Omental fat pad (tissue), 4 donors: ENCODE measurements around the gene NLRP6. TPM values are rescaled to one million over a fixed set of nuclear protein-coding genes. Genes with fewer than 3 reads are reported as not detected.
A peak's percentile ranks its signal among the peaks of the same experiment; 100 is the strongest.

ENCODE experiments used
- ATAC-seq: fragments of 150-250 bp; one replicate; pipeline ENCODE4 v1.9.1; 2016; ENCODE audit warnings: mild to moderate bottlenecking, moderate library complexity; ENCODE audit not compliant: low FRiP score
- DNase-seq: peaks from one replicate; pipeline ENCODE4 v3.0.0-alpha.2; 2019; ENCODE audit warnings: low spot score
- CTCF ChIP-seq, 3 donors: fragments of 450-650 bp; IDR thresholded peaks; one replicate each; pipeline ENCODE4 v1.5.1; 2016 to 2017; ENCODE audit warnings: antibody characterized with exemption in 3 of 3, mild to moderate bottlenecking in 3 of 3, moderate library complexity in 2 of 3
- total RNA-seq, 4 donors: library from RNA; depleted of rRNA; stranded (reverse); fragments of >200 nt; gene quantifications; one replicate each; pipeline ENCODE4 v1.1.0, GENCODE V29; 2016

NLRP6 gene
- total RNA-seq, 4 donors from 2014 or later: 0.84 to 11.8 (median 3.8) TPM

- DNase-seq: peak; percentile 35
- ATAC-seq: no peak
These were observed 27.4 kb upstream of the NLRP6 start for GRCh38 chr11:250740-251299.

GRCh38 chr11:251550-251949 is 26.7 kb upstream of the NLRP6 start:
- no peak for TF ChIP-seq CTCF (IDR thresholded peaks at IDR 0.05)
- no peak for ATAC-seq
- DNase-seq: no peak

More at GRCh38 chr11:250740-251299, 27.4 kb upstream of the NLRP6 start:
- TF ChIP-seq CTCF (IDR thresholded peaks at IDR 0.05): no peak

- TF ChIP-seq CTCF (IDR thresholded peaks at IDR 0.05): no peak
- ATAC-seq (no peak), DNase-seq (no peak)
These were observed 25.5 kb upstream of the NLRP6 start for GRCh38 chr11:252666-253065.

- no peak for ATAC-seq
- no peak for TF ChIP-seq CTCF (IDR thresholded peaks at IDR 0.05)
- no peak for DNase-seq
These were observed 24.9 kb upstream of the NLRP6 start for GRCh38 chr11:253160-253885.

GRCh38 chr11:253886-254270 is 24.3 kb upstream of the NLRP6 start:
- no peak for ATAC-seq

GRCh38 chr11:255176-255575 is 23.0 kb upstream of the NLRP6 start:
- DNase-seq: no peak
- TF ChIP-seq CTCF (IDR thresholded peaks at IDR 0.05): no peak
- no peak for ATAC-seq

More at GRCh38 chr11:253886-254270, 24.3 kb upstream of the NLRP6 start:
- TF ChIP-seq CTCF (IDR thresholded peaks at IDR 0.05): no peak
- no peak for DNase-seq

GRCh38 chr11:255816-256215 is 22.4 kb upstream of the NLRP6 start:
- no peak for ATAC-seq
- DNase-seq: no peak
- no peak for TF ChIP-seq CTCF (IDR thresholded peaks at IDR 0.05)
